Cardiac muscle cell (in vitro differentiated cells and primary cell): ENCODE results near the gene MYO1H. TPM values are rescaled to one million over a fixed set of nuclear protein-coding genes. Genes with fewer than 3 reads are reported as not detected.
A peak's percentile ranks its signal among the peaks of the same experiment; 100 is the strongest.

Experiments
- DNase-seq, 2 donors: peaks; one replicate each; pipeline versions ENCODE4 v3.0.0 to v3.0.0-alpha.2; 2010 to 2017; ENCODE audit warnings: low read depth in 1 of 2, low spot score in 1 of 2
- H3K27ac ChIP-seq: fragments of 200-600 bp; sonication (generic); 2 replicates; pipeline ENCODE4 v1.5.1; 2016
- H3K27me3 ChIP-seq: fragments of 200-600 bp; sonication (generic); 2 replicates; pipeline ENCODE4 v1.6.0; 2016; ENCODE audit warnings: control low read depth
- H3K36me3 ChIP-seq: fragments of 200-600 bp; sonication (generic); 2 replicates; pipeline ENCODE4 v1.5.1; 2016; ENCODE audit warnings: control low read depth
- H3K4me1 ChIP-seq: fragments of 200-600 bp; sonication (generic); 2 replicates; pipeline ENCODE4 v1.8.1; 2017; ENCODE audit warnings: low read depth, mild to moderate bottlenecking, mixed run types
- H3K4me3 ChIP-seq: fragments of 200-600 bp; sonication (generic); 2 replicates; pipeline ENCODE4 v1.5.1; 2016; ENCODE audit warnings: mild to moderate bottlenecking
- H3K9me3 ChIP-seq: fragments of 200-600 bp; sonication (generic); 2 replicates; pipeline ENCODE4 v1.5.1; 2017; ENCODE audit warnings: low read depth, mild to moderate bottlenecking, control low read depth
- polyA plus RNA-seq: library from polyadenylated mRNA; unstranded; fragments of >200 nt; fragmentation: Nextera tagmentation; extraction: Ambion mirVana; gene quantifications from 2 replicates; pipeline ENCODE4 v1.2.1, GENCODE V29; 2016
- total RNA-seq: library from RNA; depleted of rRNA; stranded (reverse); fragments of >200 nt; gene quantifications from 2 replicates; pipeline ENCODE4 v1.2.3, GENCODE V29; 2016
- TF ChIP-seq, protein P1 (sequence below): IDR thresholded peaks from 2 replicates; pipeline ENCODE4 v1.5.1; 2012; ENCODE audit warnings: low read depth, mild to moderate bottlenecking, low read length

The MYO1H gene
- total and polyA plus RNA-seq, 2 experiments from 2014 or later: not detected

- no peaks in the 10 kb centered on the region for H3K27me3 ChIP-seq
- no peaks in the 10 kb centered on the region for H3K9me3 ChIP-seq
- H3K4me3 ChIP-seq: no peak overlapping the region
- no peaks in the 10 kb centered on the region for H3K4me1 ChIP-seq
- TF ChIP-seq, protein P1, sequence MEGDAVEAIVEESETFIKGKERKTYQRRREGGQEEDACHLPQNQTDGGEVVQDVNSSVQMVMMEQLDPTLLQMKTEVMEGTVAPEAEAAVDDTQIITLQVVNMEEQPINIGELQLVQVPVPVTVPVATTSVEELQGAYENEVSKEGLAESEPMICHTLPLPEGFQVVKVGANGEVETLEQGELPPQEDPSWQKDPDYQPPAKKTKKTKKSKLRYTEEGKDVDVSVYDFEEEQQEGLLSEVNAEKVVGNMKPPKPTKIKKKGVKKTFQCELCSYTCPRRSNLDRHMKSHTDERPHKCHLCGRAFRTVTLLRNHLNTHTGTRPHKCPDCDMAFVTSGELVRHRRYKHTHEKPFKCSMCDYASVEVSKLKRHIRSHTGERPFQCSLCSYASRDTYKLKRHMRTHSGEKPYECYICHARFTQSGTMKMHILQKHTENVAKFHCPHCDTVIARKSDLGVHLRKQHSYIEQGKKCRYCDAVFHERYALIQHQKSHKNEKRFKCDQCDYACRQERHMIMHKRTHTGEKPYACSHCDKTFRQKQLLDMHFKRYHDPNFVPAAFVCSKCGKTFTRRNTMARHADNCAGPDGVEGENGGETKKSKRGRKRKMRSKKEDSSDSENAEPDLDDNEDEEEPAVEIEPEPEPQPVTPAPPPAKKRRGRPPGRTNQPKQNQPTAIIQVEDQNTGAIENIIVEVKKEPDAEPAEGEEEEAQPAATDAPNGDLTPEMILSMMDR: no peak
- no peak for DNase-seq
- no peak overlapping the region for H3K27ac ChIP-seq
- H3K36me3 ChIP-seq: no peaks in the 10 kb centered on the region
These were observed 84.7 kb downstream of the MYO1H start for GRCh38 chr12:109432431-109432830.

GRCh38 chr12:109432842-109433304 is 85.2 kb downstream of the MYO1H start:
- H3K27me3 ChIP-seq: no peaks in the 10 kb centered on the region
- no peak overlapping the region for H3K27ac ChIP-seq
- H3K9me3 ChIP-seq: no peaks in the 10 kb centered on the region
- no peaks in the 10 kb centered on the region for H3K36me3 ChIP-seq
- TF ChIP-seq, protein P1: peak; percentile 94
- no peak overlapping the region for H3K4me3 ChIP-seq
- peak; percentile 88 to 89 for DNase-seq
- no peaks in the 10 kb centered on the region for H3K4me1 ChIP-seq

DNA sequence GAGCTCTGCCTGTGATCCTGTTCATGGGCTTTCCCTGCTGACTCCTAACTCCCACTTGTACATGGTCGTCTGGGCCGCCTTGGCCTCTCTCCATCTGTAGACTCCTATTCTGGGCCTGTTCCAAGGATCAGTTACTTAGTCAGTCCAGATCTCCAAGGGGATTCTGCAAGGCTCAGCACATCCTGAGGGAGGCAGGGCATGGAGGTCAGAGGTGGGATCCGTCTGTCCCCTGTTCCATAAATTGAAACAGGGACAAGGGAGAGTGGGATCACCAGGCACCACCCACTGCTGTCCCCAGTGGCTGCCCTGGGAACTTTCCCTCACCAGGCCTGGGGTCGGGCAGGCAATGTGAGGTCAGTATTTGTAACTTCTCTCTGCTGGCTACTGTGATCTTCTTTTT is 85.9 kb downstream of the MYO1H start:
- TF ChIP-seq, protein P1: peak; percentile 37
- Histone ChIP-seq H3K9me3 (no peaks in the 10 kb centered on the region), H3K4me1 (no peaks in the 10 kb centered on the region), H3K4me3 (no peak overlapping the region), H3K27me3 (no peaks in the 10 kb centered on the region), H3K27ac (no peak overlapping the region), H3K36me3 (no peaks in the 10 kb centered on the region)
- peak in 1 of 2 donors; percentile 30 for DNase-seq

DNA sequence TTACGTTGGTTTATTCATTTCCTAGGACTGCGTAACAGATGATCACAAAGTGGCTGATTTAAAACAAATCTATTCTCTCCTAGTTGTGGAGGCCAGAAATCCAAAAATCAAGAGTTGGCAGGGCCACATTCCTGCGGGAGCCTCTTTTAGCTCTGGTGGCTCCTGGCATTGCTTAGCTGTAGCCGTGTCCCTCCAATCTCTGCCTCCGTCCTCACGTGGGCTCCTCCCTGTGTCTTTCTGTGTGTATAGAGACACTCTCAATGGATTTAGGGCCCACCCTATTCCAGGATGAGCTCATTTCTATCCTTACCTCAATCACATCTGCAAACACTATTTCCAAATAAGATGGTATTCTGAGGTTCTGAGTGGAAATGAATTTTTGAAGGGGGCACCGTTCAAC is 86.9 kb downstream of the MYO1H start:
- no peaks in the 10 kb centered on the region for H3K9me3 ChIP-seq
- no peak for DNase-seq
- H3K36me3 ChIP-seq: no peaks in the 10 kb centered on the region
- H3K27ac ChIP-seq: no peak overlapping the region
- TF ChIP-seq, protein P1: no peak
- no peaks in the 10 kb centered on the region for H3K27me3 ChIP-seq
- H3K4me1 ChIP-seq: no peaks in the 10 kb centered on the region
- no peak overlapping the region for H3K4me3 ChIP-seq

DNA sequence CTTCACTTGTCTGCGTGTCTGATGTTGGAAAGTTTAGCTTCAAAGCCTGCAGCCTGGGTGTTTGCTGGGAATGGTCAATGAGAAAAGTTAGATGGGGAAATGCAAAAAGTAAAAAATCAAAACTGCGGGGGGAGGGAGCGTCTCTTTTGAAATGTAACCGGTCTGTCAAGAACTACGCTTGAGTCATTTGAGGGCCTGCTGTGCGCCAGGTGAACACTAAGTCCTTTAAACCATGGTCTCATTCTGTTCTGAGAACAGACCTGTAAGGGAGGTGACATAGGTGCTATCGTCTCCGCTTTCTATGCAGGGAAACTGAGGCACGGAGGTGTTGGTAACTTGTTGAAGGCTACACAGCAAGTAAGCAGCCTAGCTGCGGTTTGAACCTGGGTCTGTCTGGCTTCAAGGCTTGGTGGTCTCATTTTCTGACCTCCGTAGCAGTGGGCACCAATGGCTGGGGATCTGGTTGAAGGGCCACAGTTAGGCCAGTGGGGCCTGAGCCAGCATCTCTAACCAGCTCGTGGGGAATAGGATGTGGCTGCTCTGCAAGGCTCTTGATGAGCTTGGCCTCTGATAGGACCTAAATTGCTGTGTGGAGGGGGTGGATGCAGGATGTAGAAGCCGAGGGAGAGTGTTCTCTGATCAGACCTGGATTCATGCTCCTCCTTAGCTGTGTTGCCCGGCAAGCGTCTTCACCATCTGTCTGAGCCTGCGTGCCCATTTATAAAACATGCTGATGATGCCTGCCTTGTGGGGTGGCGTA is 87.9 kb downstream of the MYO1H start:
- no peak for DNase-seq
- H3K4me1 ChIP-seq: peaks cover 9% of the 10 kb centered on the region
- H3K4me3 ChIP-seq: no peak overlapping the region
- H3K9me3 ChIP-seq: no peaks in the 10 kb centered on the region
- no peak overlapping the region for H3K27ac ChIP-seq
- TF ChIP-seq, protein P1: no peak
- H3K36me3 ChIP-seq: no peaks in the 10 kb centered on the region
- no peaks in the 10 kb centered on the region for H3K27me3 ChIP-seq
